ENCODE measurements around the gene ZNF491. TPM values are rescaled to one million over a fixed set of nuclear protein-coding genes. Genes with fewer than 3 reads are reported as not detected.

Gene ZNF491
- total and polyA plus RNA-seq, 2 of the 8 experiments (the other 6 are each of a cell fraction or from before 2014, with no cell fraction given) = 0.18 to 0.78 TPM

Other genes starting within 250 kb of the ZNF491 start
- 84.2 and 88.4 TPM in 2 replicates for gene ELOF1, start 239.3 kb upstream of the ZNF491 start, total RNA-seq (2021; fragmentation: NEBNext Ultra II Directional; extraction: Animal tissue kit (Norgen Biotek cat#: 25700))
- gene ELOF1, start 239.3 kb upstream of the ZNF491 start, polyA plus RNA-seq (2011; rRNA removed) = 101 and 160 TPM in 2 replicates
- gene ACP5, start 220.9 kb upstream of the ZNF491 start, total RNA-seq (2021; fragmentation: NEBNext Ultra II Directional; extraction: Animal tissue kit (Norgen Biotek cat#: 25700)) = 8.3 and 9.0 TPM in 2 replicates
- gene ACP5, start 220.9 kb upstream of the ZNF491 start, polyA plus RNA-seq (2011; rRNA removed) = 14.3 and 16.5 TPM in 2 replicates
- gene ZNF627, start 201.0 kb upstream of the ZNF491 start, total RNA-seq (2021; fragmentation: NEBNext Ultra II Directional; extraction: Animal tissue kit (Norgen Biotek cat#: 25700)) = 13.7 and 15.8 TPM in 2 replicates
- 5.4 and 7.2 TPM in 2 replicates for gene ZNF627, start 201.0 kb upstream of the ZNF491 start, polyA plus RNA-seq (2011; rRNA removed)
- 2.4 and 2.9 TPM in 2 replicates for gene ZNF823, start 59.6 kb upstream of the ZNF491 start, total RNA-seq (2021; fragmentation: NEBNext Ultra II Directional; extraction: Animal tissue kit (Norgen Biotek cat#: 25700))
- 0.73 and 0.93 TPM in 2 replicates for gene ZNF823, start 59.6 kb upstream of the ZNF491 start, polyA plus RNA-seq (2011; rRNA removed)
- 0.23 and 0.48 TPM in 2 replicates for gene ZNF441, start 31.5 kb upstream of the ZNF491 start, total RNA-seq (2021; fragmentation: NEBNext Ultra II Directional; extraction: Animal tissue kit (Norgen Biotek cat#: 25700))
- gene ZNF441, start 31.5 kb upstream of the ZNF491 start, polyA plus RNA-seq (2011; rRNA removed) = 0.09 and 0.22 TPM in 2 replicates
- 6.5 and 7.9 TPM in 2 replicates for gene ZNF440, start 15.8 kb downstream of the ZNF491 start, total RNA-seq (2021; fragmentation: NEBNext Ultra II Directional; extraction: Animal tissue kit (Norgen Biotek cat#: 25700))
- gene ZNF440, start 15.8 kb downstream of the ZNF491 start, polyA plus RNA-seq (2011; rRNA removed) = 0.63 and 0.77 TPM in 2 replicates
- 0.17 TPM in 1 of 2 replicates, not detected in the other for gene ZNF439, start 50.2 kb downstream of the ZNF491 start, total RNA-seq (2021; fragmentation: NEBNext Ultra II Directional; extraction: Animal tissue kit (Norgen Biotek cat#: 25700))
- 0.05 and 0.09 TPM in 2 replicates for gene ZNF439, start 50.2 kb downstream of the ZNF491 start, polyA plus RNA-seq (2011; rRNA removed)
- gene ZNF69, start 89.3 kb downstream of the ZNF491 start, total RNA-seq (2021; fragmentation: NEBNext Ultra II Directional; extraction: Animal tissue kit (Norgen Biotek cat#: 25700)) = 21.2 and 22.8 TPM in 2 replicates
- 5.6 and 6.3 TPM in 2 replicates for gene ZNF69, start 89.3 kb downstream of the ZNF491 start, polyA plus RNA-seq (2011; rRNA removed)
- 9.4 and 10.5 TPM in 2 replicates for gene ZNF700, start 126.6 kb downstream of the ZNF491 start, total RNA-seq (2021; fragmentation: NEBNext Ultra II Directional; extraction: Animal tissue kit (Norgen Biotek cat#: 25700))
- 1.5 and 3.0 TPM in 2 replicates for gene ZNF700, start 126.6 kb downstream of the ZNF491 start, polyA plus RNA-seq (2011; rRNA removed)
- gene ZNF763, start 166.5 kb downstream of the ZNF491 start, total RNA-seq (2021; fragmentation: NEBNext Ultra II Directional; extraction: Animal tissue kit (Norgen Biotek cat#: 25700)) = 1.7 TPM in 2 replicates
- 0.39 and 0.46 TPM in 2 replicates for gene ZNF763, start 166.5 kb downstream of the ZNF491 start, polyA plus RNA-seq (2011; rRNA removed)
- gene ZNF433, start 237.2 kb downstream of the ZNF491 start, total RNA-seq (2021; fragmentation: NEBNext Ultra II Directional; extraction: Animal tissue kit (Norgen Biotek cat#: 25700)) = 1.4 and 1.8 TPM in 2 replicates
- gene ZNF433, start 237.2 kb downstream of the ZNF491 start, polyA plus RNA-seq (2011; rRNA removed) = 0.68 and 0.71 TPM in 2 replicates

Data from H1 (cell line).